ENCODE measurements around the gene PI4KA.
"Not testable (repeated sequence)": the region's sequence is repeated elsewhere in the genome, so short reads cannot be mapped to it uniquely, and the experiment has no call there.

PI4KA gene

GRCh38 chr22:20776624-20777405 lies 81.8 kb downstream of the PI4KA start:
- no peak overlapping the region for H3K27ac Mint-ChIP-seq
- no peaks in the 10 kb centered on the region for H3K9me3 Mint-ChIP-seq
- H3K36me3 Mint-ChIP-seq (ENCODE audit: low read depth): peaks cover 8% of the 10 kb centered on the region
- no peak overlapping the region for H3K4me3 Mint-ChIP-seq
- H3K27me3 Mint-ChIP-seq (ENCODE audit: low read depth): no peaks in the 10 kb centered on the region
- peaks cover 7% of the 10 kb centered on the region for H3K4me1 Mint-ChIP-seq (ENCODE audit: low read depth)

- peaks cover 4% of the 10 kb centered on the region for H3K4me1 Mint-ChIP-seq (ENCODE audit: low read depth)
- H3K9me3 Mint-ChIP-seq: no peaks in the 10 kb centered on the region
- H3K4me3 Mint-ChIP-seq: no peak overlapping the region
- no peaks in the 10 kb centered on the region for H3K27me3 Mint-ChIP-seq (ENCODE audit: low read depth)
- peaks cover 8% of the 10 kb centered on the region for H3K36me3 Mint-ChIP-seq (ENCODE audit: low read depth)
- H3K27ac Mint-ChIP-seq: no peak overlapping the region
These were observed 83.2 kb downstream of the PI4KA start for GRCh38 chr22:20775342-20775895.

- Mint-ChIP-seq H3K27ac (no peak overlapping the region), H3K4me3 (no peak overlapping the region), H3K4me1 (ENCODE audit: low read depth) (peaks cover 2% of the 10 kb centered on the region), H3K36me3 (ENCODE audit: low read depth) (peaks cover 6% of the 10 kb centered on the region), H3K27me3 (ENCODE audit: low read depth) (no peaks in the 10 kb centered on the region), H3K9me3 (no peaks in the 10 kb centered on the region)
These were observed 83.7 kb downstream of the PI4KA start for GRCh38 chr22:20774882-20775281.

GRCh38 chr22:20773793-20774212 lies 84.8 kb downstream of the PI4KA start, which contains the start of gene SERPIND1:
SERPIND1 (plus strand) TSS chr22:20774113; CDS start chr22:20779313, 5,200 bp downstream.
- Mint-ChIP-seq H3K36me3 (ENCODE audit: low read depth) (no peaks in the 10 kb centered on the region), H3K27me3 (ENCODE audit: low read depth) (no peaks in the 10 kb centered on the region), H3K27ac (no peak within 1 kb of the TSS), H3K4me3 (no peak within 1 kb of the TSS), H3K9me3 (no peaks in the 10 kb centered on the region), H3K4me1 (ENCODE audit: low read depth) (no peaks in the 10 kb centered on the region)

- Mint-ChIP-seq H3K27me3 (ENCODE audit: low read depth) (no peaks in the 10 kb centered on the region), H3K36me3 (ENCODE audit: low read depth) (no peaks in the 10 kb centered on the region), H3K27ac (no peak overlapping the region)
These were observed 86.5 kb downstream of the PI4KA start for GRCh38 chr22:20771918-20772625.

GRCh38 chr22:20769496-20769826 lies 89.2 kb downstream of the PI4KA start:
- H3K4me3 Mint-ChIP-seq; H3K9me3 Mint-ChIP-seq; H3K4me1 Mint-ChIP-seq (ENCODE audit: low read depth); H3K36me3 Mint-ChIP-seq (ENCODE audit: low read depth); H3K27ac Mint-ChIP-seq; H3K27me3 Mint-ChIP-seq (ENCODE audit: low read depth): not testable (repeated sequence)

More at GRCh38 chr22:20771918-20772625, 86.5 kb downstream of the PI4KA start:
- H3K4me1 Mint-ChIP-seq (ENCODE audit: low read depth): no peaks in the 10 kb centered on the region
- no peak overlapping the region for H3K4me3 Mint-ChIP-seq
- H3K9me3 Mint-ChIP-seq: no peaks in the 10 kb centered on the region

GRCh38 chr22:20766530-20766929 lies 92.1 kb downstream of the PI4KA start:
- Mint-ChIP-seq H3K27ac (no peak overlapping the region), H3K27me3 (ENCODE audit: low read depth) (no peaks in the 10 kb centered on the region), H3K4me3 (no peak overlapping the region), H3K4me1 (ENCODE audit: low read depth) (no peaks in the 10 kb centered on the region), H3K9me3 (no peaks in the 10 kb centered on the region), H3K36me3 (ENCODE audit: low read depth) (peaks cover 18% of the 10 kb centered on the region)

GRCh38 chr22:20765938-20766337 lies 92.7 kb downstream of the PI4KA start:
- H3K27me3 Mint-ChIP-seq (ENCODE audit: low read depth): no peaks in the 10 kb centered on the region
- H3K4me1 Mint-ChIP-seq (ENCODE audit: low read depth): no peaks in the 10 kb centered on the region
- H3K36me3 Mint-ChIP-seq (ENCODE audit: low read depth): peaks cover 20% of the 10 kb centered on the region
- no peak overlapping the region for H3K4me3 Mint-ChIP-seq
- H3K27ac Mint-ChIP-seq: no peak overlapping the region
- H3K9me3 Mint-ChIP-seq: no peaks in the 10 kb centered on the region

GRCh38 chr22:20764729-20765128 lies 93.9 kb downstream of the PI4KA start:
- H3K4me1 Mint-ChIP-seq (ENCODE audit: low read depth): no peaks in the 10 kb centered on the region
- H3K27ac Mint-ChIP-seq: no peak overlapping the region
- H3K4me3 Mint-ChIP-seq: no peak overlapping the region
- H3K36me3 Mint-ChIP-seq (ENCODE audit: low read depth): peaks cover 25% of the 10 kb centered on the region
- no peaks in the 10 kb centered on the region for H3K9me3 Mint-ChIP-seq
- H3K27me3 Mint-ChIP-seq (ENCODE audit: low read depth): no peaks in the 10 kb centered on the region

- no peaks in the 10 kb centered on the region for H3K9me3 Mint-ChIP-seq
- no peak overlapping the region for H3K27ac Mint-ChIP-seq
- no peaks in the 10 kb centered on the region for H3K27me3 Mint-ChIP-seq (ENCODE audit: low read depth)
- peaks cover 25% of the 10 kb centered on the region for H3K36me3 Mint-ChIP-seq (ENCODE audit: low read depth)
- no peaks in the 10 kb centered on the region for H3K4me1 Mint-ChIP-seq (ENCODE audit: low read depth)
- no peak overlapping the region for H3K4me3 Mint-ChIP-seq
These were observed 94.2 kb downstream of the PI4KA start for GRCh38 chr22:20764471-20764720.

- H3K4me1 Mint-ChIP-seq (ENCODE audit: low read depth): no peaks in the 10 kb centered on the region
- peaks cover 25% of the 10 kb centered on the region for H3K36me3 Mint-ChIP-seq (ENCODE audit: low read depth)
- H3K9me3 Mint-ChIP-seq: no peaks in the 10 kb centered on the region
- peak overlapping the region; percentile 43 for H3K27ac Mint-ChIP-seq
- H3K4me3 Mint-ChIP-seq: no peak overlapping the region
- H3K27me3 Mint-ChIP-seq (ENCODE audit: low read depth): no peaks in the 10 kb centered on the region
These were observed 94.8 kb downstream of the PI4KA start for GRCh38 chr22:20763630-20764470.

- H3K9me3 Mint-ChIP-seq: no peaks in the 10 kb centered on the region
- H3K36me3 Mint-ChIP-seq (ENCODE audit: low read depth): peaks cover 31% of the 10 kb centered on the region
These were observed 96.3 kb downstream of the PI4KA start for GRCh38 chr22:20762233-20762796.

GRCh38 chr22:20761536-20761935 lies 97.1 kb downstream of the PI4KA start:
- H3K36me3 Mint-ChIP-seq (ENCODE audit: low read depth): peaks cover 31% of the 10 kb centered on the region
- H3K27ac Mint-ChIP-seq: no peak overlapping the region

More at GRCh38 chr22:20762233-20762796, 96.3 kb downstream of the PI4KA start:
- Mint-ChIP-seq H3K4me3 (no peak overlapping the region), H3K4me1 (ENCODE audit: low read depth) (no peaks in the 10 kb centered on the region), H3K27me3 (ENCODE audit: low read depth) (no peaks in the 10 kb centered on the region), H3K27ac (no peak overlapping the region)

GRCh38 chr22:20760084-20760483 lies 98.5 kb downstream of the PI4KA start:
- Mint-ChIP-seq H3K36me3 (ENCODE audit: low read depth) (peaks cover 31% of the 10 kb centered on the region), H3K9me3 (no peaks in the 10 kb centered on the region), H3K4me1 (ENCODE audit: low read depth) (no peaks in the 10 kb centered on the region), H3K27me3 (ENCODE audit: low read depth) (no peaks in the 10 kb centered on the region), H3K27ac (no peak overlapping the region), H3K4me3 (no peak overlapping the region)

More at GRCh38 chr22:20761536-20761935, 97.1 kb downstream of the PI4KA start:
- Mint-ChIP-seq H3K9me3 (no peaks in the 10 kb centered on the region), H3K4me3 (no peak overlapping the region), H3K27me3 (ENCODE audit: low read depth) (no peaks in the 10 kb centered on the region), H3K4me1 (ENCODE audit: low read depth) (no peaks in the 10 kb centered on the region)

Measured in T-helper 1 cell treated with Interleukin-12 subunit alpha and Interleukin-12 subunit beta and Interleukin-4 antibody, amounts not matched to agents 30 μg/mL and 1 μg/mL, for 36 hours (primary cell).